Activated CD4-positive, alpha-beta T cell treated with anti-CD3 and anti-CD28 coated beads, Interleukin-2, Interleukin-4, amounts not matched to agents 100 ng/mL and 50 ng/mL, durations not matched to agents 16 hours and 8 hours (primary cell): Measurements from ENCODE around the gene LRTM2.

Source experiments
- DNase-seq: peaks from one replicate; pipeline ENCODE4 v3.0.0-alpha.2; 2020; ENCODE audit warnings: low spot score

LRTM2 gene

GRCh38 chr12:1830401-1830845, 10.1 kb downstream of the LRTM2 start:
- DNase-seq = no peak

- no peak for DNase-seq
Measured at GRCh38 chr12:1830981-1831963, 10.9 kb downstream of the LRTM2 start.

GRCh38 chr12:1832801-1833595, 12.6 kb downstream of the LRTM2 start:
- DNase-seq = no peak

- no peak for DNase-seq
Measured at GRCh38 chr12:1833596-1834028, 13.2 kb downstream of the LRTM2 start.

- no peak for DNase-seq
Measured at GRCh38 chr12:1834186-1834925, 14.0 kb downstream of the LRTM2 start.

- DNase-seq = no peak
Measured at GRCh38 chr12:1835211-1836131, 15.1 kb downstream of the LRTM2 start.

GRCh38 chr12:1836241-1836803, 16.0 kb downstream of the LRTM2 start:
- no peak for DNase-seq

GRCh38 chr12:1836854-1837421, 16.6 kb downstream of the LRTM2 start:
- no peak for DNase-seq

- DNase-seq = no peak
Measured at GRCh38 chr12:1837541-1838204, 17.3 kb downstream of the LRTM2 start.

GRCh38 chr12:1838205-1838993, 18.0 kb downstream of the LRTM2 start:
- no peak for DNase-seq

- DNase-seq = no peak
Measured at GRCh38 chr12:1838994-1839365, 18.6 kb downstream of the LRTM2 start.

GRCh38 chr12:1839464-1839863, 19.1 kb downstream of the LRTM2 start:
- DNase-seq = no peak

GRCh38 chr12:1839956-1840951, 19.9 kb downstream of the LRTM2 start:
- no peak for DNase-seq

GRCh38 chr12:1840981-1841425, 20.6 kb downstream of the LRTM2 start:
- no peak for DNase-seq

- no peak for DNase-seq
Measured at GRCh38 chr12:1841586-1842182, 21.3 kb downstream of the LRTM2 start.

GRCh38 chr12:1842183-1842904, 22.0 kb downstream of the LRTM2 start:
- no peak for DNase-seq
